Lower lobe of right lung (tissue), 2 donors: Measurements from ENCODE around the gene STK11IP. TPM values are rescaled to one million over a fixed set of nuclear protein-coding genes. Genes with fewer than 3 reads are reported as not detected.
"Not testable (repeated sequence)": the region's sequence is repeated elsewhere in the genome, so short reads cannot be mapped to it uniquely, and the experiment has no call there.

Experiments
- ATAC-seq, 2 donors: fragments of 200-7000 bp; cut with Tn5 transposase; one replicate each; pipeline ENCODE4 v1.9.1; 2020 to 2022; ENCODE audit warnings: mild to moderate bottlenecking in 2 of 2, moderate library complexity in 2 of 2
- DNase-seq: peaks from one replicate; pipeline ENCODE4 v3.0.0-alpha.2; 2020
- H3K27ac ChIP-seq: fragments of 200-600 bp; one replicate; pipeline ENCODE4 v1.8.0; 2022
- H3K27me3 ChIP-seq: fragments of 200-600 bp; one replicate; pipeline ENCODE4 v1.8.0; 2022; ENCODE audit warnings: low read depth
- H3K36me3 ChIP-seq: fragments of 200-600 bp; one replicate; pipeline ENCODE4 v1.8.0; 2022; ENCODE audit warnings: mild to moderate bottlenecking
- H3K4me1 ChIP-seq: fragments of 200-600 bp; one replicate; pipeline ENCODE4 v1.8.0; 2022
- H3K4me3 ChIP-seq: fragments of 200-600 bp; one replicate; pipeline ENCODE4 v1.8.0; 2022; ENCODE audit warnings: mild to moderate bottlenecking
- H3K9me3 ChIP-seq: fragments of 200-600 bp; one replicate; pipeline ENCODE4 v1.8.0; 2022
- intact Hi-C: fragments of 100-400 bp; cut with DNase I; formaldehyde crosslinking; loops from one replicate; pipeline ENCODE4 v1.11.0; 2022
- total RNA-seq: library from RNA; stranded (reverse); fragmentation: NEBNext Ultra II Directional; extraction: Animal tissue kit (Norgen Biotek cat#: 25700); gene quantifications from one replicate; pipeline ENCODE4 v1.2.1, GENCODE V29; 2021
- TF ChIP-seq, protein P1 (sequence below): fragments of 200-600 bp; IDR thresholded peaks from one replicate; pipeline ENCODE4 v1.8.0; 2022; ENCODE audit warnings: antibody characterized with exemption, mild to moderate bottlenecking
- donor health status: DM: no; HTN: yes; CAD: no; lungs with severe emphysema.

STK11IP gene
- total RNA-seq, 1 donor from 2014 or later = 31.8 TPM

DNA sequence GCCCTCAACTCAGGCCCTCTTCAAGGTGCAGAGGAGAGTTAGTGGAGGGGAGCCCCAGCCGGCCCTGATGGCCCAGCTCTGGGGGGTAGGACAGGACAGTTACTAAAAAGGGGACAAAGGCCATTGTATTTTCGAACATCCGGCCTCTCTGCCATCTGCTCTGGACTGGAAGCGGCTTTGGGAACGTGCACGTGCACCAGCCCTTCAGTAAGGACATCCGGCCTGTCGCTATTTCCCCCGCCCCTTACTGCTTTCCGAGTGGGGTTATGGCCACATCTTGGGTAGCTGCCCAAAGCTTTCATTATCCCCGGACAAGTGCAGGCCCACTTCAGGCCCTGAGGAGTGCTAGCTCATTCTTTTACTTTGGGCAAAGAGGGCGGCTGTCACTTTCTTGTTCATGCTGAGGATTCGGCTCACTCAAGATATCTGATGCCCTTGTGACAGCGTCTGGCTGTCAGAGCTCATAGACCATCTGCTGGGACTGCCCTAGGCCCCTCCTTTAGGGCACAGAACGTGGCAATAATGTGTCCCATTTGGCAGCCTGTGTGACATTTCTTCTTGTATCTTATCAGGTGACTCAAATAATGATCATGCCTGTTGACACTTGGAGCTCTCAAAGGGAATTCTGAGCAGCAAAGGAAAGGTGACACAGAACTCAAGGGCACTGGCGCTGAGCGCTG, 47.3 kb downstream of the STK11IP start:
- intact Hi-C loops = loop anchor here (5.0 kb wide), 1 partner anchor 98 kb away; no protein-coding TSS in a partner anchor
- DNase-seq (peak; percentile 72), ATAC-seq (peak; percentile 63 to 70)
- TF ChIP-seq, protein P1, sequence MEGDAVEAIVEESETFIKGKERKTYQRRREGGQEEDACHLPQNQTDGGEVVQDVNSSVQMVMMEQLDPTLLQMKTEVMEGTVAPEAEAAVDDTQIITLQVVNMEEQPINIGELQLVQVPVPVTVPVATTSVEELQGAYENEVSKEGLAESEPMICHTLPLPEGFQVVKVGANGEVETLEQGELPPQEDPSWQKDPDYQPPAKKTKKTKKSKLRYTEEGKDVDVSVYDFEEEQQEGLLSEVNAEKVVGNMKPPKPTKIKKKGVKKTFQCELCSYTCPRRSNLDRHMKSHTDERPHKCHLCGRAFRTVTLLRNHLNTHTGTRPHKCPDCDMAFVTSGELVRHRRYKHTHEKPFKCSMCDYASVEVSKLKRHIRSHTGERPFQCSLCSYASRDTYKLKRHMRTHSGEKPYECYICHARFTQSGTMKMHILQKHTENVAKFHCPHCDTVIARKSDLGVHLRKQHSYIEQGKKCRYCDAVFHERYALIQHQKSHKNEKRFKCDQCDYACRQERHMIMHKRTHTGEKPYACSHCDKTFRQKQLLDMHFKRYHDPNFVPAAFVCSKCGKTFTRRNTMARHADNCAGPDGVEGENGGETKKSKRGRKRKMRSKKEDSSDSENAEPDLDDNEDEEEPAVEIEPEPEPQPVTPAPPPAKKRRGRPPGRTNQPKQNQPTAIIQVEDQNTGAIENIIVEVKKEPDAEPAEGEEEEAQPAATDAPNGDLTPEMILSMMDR = no peak
- no peaks in the 10 kb centered on the region for H3K36me3 ChIP-seq
- peak overlapping the region; percentile 49 for H3K27ac ChIP-seq
- H3K4me1 ChIP-seq = peaks cover 23% of the 10 kb centered on the region
- H3K27me3 ChIP-seq = peaks cover 3% of the 10 kb centered on the region
- no peaks in the 10 kb centered on the region for H3K9me3 ChIP-seq
- H3K4me3 ChIP-seq = no peak overlapping the region

DNA sequence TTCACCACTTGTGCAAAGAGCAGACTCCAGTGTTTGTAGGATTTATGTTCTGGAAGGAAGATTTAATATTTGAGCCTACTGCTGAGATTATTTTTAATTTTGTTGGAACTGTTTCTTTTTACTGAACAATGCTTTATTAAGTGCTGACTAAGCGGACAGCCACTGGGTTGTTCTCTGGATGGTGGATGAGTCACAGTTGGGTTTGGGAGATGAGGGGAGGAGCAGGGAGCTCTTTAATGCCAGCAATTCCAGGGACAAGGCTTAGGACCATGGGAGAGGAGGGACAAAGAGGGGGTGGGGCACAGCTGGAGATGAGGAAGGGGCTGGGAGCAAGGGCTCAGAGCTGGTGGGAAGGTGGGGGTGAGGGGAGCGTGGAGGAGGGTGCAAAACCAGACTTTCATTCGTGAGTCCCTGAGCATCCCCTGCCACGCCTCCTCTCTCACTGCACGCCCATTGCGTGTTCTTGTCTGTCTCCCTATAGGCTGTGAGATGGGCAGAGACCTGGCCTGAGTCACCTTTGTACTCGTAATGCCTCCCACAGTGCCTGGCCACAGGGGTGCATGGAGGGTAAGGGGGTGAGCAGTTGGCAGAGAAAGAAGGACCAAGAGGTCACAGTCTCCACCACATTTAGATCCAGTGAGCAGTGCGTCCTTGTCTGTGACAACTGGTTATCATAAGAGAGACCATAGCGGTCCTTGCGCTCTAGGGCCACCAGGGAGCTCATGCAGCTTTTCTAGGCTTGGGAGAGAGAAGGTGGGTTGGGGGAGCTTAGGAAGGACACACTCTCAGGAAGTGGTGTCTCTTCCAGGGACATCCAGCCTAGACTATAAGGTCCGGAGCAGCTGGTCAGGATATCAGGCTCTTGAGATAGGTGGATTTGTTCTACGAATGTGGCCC, 48.2 kb downstream of the STK11IP start:
- Histone ChIP-seq H3K4me3 (no peak overlapping the region), H3K4me1 (peaks cover 23% of the 10 kb centered on the region), H3K27ac (no peak overlapping the region), H3K27me3 (peaks cover 3% of the 10 kb centered on the region), H3K36me3 (no peaks in the 10 kb centered on the region), H3K9me3 (no peaks in the 10 kb centered on the region)
- TF ChIP-seq, protein P1 = no peak
- ATAC-seq (peak in 1 of 2 donors; percentile 25), DNase-seq (no peak)
- intact Hi-C loops = no loop called here

DNA sequence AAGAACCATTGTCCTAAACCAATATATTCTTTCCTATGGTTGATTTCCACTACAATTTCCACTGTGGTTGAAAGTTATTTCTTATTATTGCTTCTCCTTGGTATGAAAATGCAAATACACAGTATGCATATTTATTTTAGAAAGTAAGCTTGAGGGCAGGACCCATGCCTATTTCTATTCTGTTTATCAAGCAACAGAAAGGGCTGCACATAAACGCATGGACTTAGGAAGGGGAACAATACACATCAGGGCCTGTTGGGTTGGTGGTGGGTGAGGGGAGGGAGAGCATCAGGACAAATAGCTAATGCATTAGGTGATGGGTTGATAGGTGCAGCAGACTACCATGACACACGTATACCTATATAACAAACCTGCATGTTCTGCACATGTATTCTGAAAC, 50.5 kb downstream of the STK11IP start:
- ATAC-seq = no peak
- intact Hi-C loops = no loop called here
- no peak for DNase-seq

DNA sequence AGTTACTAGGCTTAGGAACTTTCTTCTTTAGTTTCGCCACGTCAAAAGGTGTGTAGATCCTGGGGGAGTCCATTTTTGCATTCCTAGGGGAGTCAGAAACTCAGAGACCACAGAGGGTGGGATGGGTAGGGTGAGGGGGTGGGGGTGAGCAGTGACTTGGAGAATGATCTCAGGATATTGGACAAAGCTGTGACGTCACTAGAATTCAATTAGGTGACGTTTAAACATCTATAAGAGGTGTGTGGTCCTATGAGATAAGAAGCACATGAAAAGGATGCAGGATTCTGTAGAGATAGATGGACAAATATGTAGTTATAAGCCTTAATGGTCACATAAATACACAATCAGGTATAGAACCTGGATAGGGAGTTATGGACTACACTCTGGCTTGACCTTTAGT, 51.3 kb downstream of the STK11IP start:
- TF ChIP-seq, protein P1 = no peak
- no peak overlapping the region for H3K4me3 ChIP-seq
- no peaks in the 10 kb centered on the region for H3K36me3 ChIP-seq
- peaks cover 4% of the 10 kb centered on the region for H3K27me3 ChIP-seq
- intact Hi-C loops = no loop called here
- peaks cover 13% of the 10 kb centered on the region for H3K4me1 ChIP-seq
- no peak for DNase-seq
- no peak for ATAC-seq
- H3K9me3 ChIP-seq = no peaks in the 10 kb centered on the region
- H3K27ac ChIP-seq = no peak overlapping the region

More for the DNA sequence above, 50.5 kb downstream of the STK11IP start:
- Histone ChIP-seq H3K27me3 (peaks cover 4% of the 10 kb centered on the region), H3K4me1 (peaks cover 13% of the 10 kb centered on the region), H3K4me3 (no peak overlapping the region), H3K9me3 (no peaks in the 10 kb centered on the region), H3K27ac (no peak overlapping the region), H3K36me3 (no peaks in the 10 kb centered on the region)
- TF ChIP-seq, protein P1 = no peak

DNA sequence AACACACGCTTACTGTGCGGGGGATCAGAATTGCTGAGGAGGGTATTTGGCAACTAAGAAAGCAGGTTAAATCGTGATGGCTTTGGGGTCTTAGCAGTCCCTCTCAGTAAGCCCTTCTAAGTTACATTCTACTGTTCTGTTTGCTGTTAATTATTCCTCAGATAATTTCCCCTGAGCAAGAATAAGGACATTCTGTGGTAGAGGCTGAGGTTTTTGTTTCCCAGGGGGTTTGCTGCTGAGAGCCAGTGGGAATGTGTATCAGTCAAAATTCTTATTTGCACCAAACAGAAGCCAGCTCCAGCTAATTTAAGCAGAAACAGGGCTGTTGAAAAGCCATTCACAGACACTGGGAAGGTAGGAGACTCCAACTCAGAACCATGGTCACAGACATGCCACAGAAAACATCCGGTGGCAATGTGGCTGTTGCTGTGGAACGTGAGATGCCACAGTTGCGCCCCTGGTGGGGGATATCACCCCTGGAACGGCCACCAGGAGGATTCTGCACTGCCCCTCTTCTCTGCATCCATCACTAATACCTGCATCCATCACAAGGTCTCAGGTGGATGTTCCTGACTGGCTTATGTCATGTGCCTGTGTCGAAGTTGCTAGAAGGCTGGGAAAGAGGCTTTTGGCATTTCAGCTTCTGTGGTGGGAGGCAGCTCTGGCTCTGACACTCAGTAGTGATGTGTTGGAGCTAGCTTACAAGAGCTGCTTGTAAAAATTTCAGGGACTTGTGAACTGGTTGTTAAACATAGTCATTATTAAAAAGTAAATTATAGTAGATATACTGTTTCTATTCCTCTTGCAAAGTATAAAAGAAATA, 53.0 kb downstream of the STK11IP start:
- Histone ChIP-seq H3K27ac (no peak overlapping the region), H3K27me3 (peaks cover 4% of the 10 kb centered on the region), H3K4me3 (no peak overlapping the region), H3K4me1 (peaks cover 6% of the 10 kb centered on the region), H3K9me3 (no peaks in the 10 kb centered on the region), H3K36me3 (no peaks in the 10 kb centered on the region)
- ATAC-seq = no peak
- intact Hi-C loops = no loop called here
- TF ChIP-seq, protein P1 = no peak
- no peak for DNase-seq

DNA sequence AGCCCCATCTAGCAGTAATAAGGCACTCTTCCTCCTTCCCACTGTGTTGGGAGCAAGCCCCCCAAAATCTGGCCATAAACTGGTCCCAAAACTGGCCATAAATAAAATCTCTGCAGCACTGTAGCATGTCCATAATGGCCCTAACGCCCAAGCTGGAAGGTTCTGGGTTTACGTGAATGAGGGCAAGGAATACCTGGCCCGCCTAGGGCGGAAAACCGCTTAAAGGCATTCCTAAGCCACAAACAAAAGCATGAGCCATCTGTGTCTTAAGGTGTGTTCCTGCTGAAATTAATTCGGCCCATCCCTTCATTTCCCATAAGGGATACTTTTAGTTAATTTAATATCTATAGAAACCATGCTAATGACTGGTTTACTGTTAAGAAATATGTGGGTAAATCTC, 54.0 kb downstream of the STK11IP start:
- H3K27ac ChIP-seq, intact Hi-C loops, ATAC-seq, H3K4me3 ChIP-seq, H3K27me3 ChIP-seq, H3K9me3 ChIP-seq, DNase-seq, H3K4me1 ChIP-seq, H3K36me3 ChIP-seq: not testable (repeated sequence)
